Measurements from ENCODE around the gene PTPRK.

Gene PTPRK

GRCh38 chr6:128363020-128363813 is 157.2 kb downstream of the PTPRK start:
- POLR2A ChIA-PET, result no interaction called here
- no peak for TF ChIP-seq CTCF (IDR thresholded peaks at IDR 0.05; ENCODE audit: control extremely low read depth, extremely low read depth, low read depth, missing control alignments)
- DNase-seq (ENCODE audit: extremely low spot score), result no peak
- CTCF ChIA-PET, result no interaction called here

- POLR2A ChIA-PET, result no interaction called here
- DNase-seq (ENCODE audit: extremely low spot score), result no peak
- CTCF ChIA-PET, result interaction anchor here (1.3 kb wide), 1 partner anchor 22 kb away, joined by 3 read pairs; no protein-coding TSS in a partner anchor
- TF ChIP-seq CTCF (IDR thresholded peaks at IDR 0.05; ENCODE audit: control extremely low read depth, extremely low read depth, low read depth, missing control alignments), result no peak
Observed at GRCh38 chr6:128361378-128361777, 159.0 kb downstream of the PTPRK start.

GRCh38 chr6:128358244-128358776 is 162.1 kb downstream of the PTPRK start:
- DNase-seq (ENCODE audit: extremely low spot score), result no peak
- POLR2A ChIA-PET, result no interaction called here

GRCh38 chr6:128357392-128358130 is 162.8 kb downstream of the PTPRK start:
- ChIA-PET CTCF (interaction anchor here (1.0 to 3.6 kb wide), 7 partner anchors 9 to 892 kb away, joined by 3 to 12 read pairs (median 3); no protein-coding TSS in a partner anchor), POLR2A (no interaction called here)
- DNase-seq (ENCODE audit: extremely low spot score), result no peak
- TF ChIP-seq CTCF (IDR thresholded peaks at IDR 0.05; ENCODE audit: control extremely low read depth, extremely low read depth, low read depth, missing control alignments), result no peak

More at GRCh38 chr6:128358244-128358776, 162.1 kb downstream of the PTPRK start:
- CTCF ChIA-PET, result interaction anchor here (1.1 to 3.6 kb wide), 2 partner anchors 11 to 23 kb away, joined by 3 to 12 read pairs; no protein-coding TSS in a partner anchor
- no peak for TF ChIP-seq CTCF (IDR thresholded peaks at IDR 0.05; ENCODE audit: control extremely low read depth, extremely low read depth, low read depth, missing control alignments)

- POLR2A ChIA-PET, result no interaction called here
- CTCF ChIA-PET, result no interaction called here
- TF ChIP-seq CTCF (IDR thresholded peaks at IDR 0.05; ENCODE audit: control extremely low read depth, extremely low read depth, low read depth, missing control alignments), result no peak
- no peak for DNase-seq (ENCODE audit: extremely low spot score)
Observed at GRCh38 chr6:128352366-128352765, 168.0 kb downstream of the PTPRK start.

GRCh38 chr6:128351255-128351514 is 169.2 kb downstream of the PTPRK start:
- ChIA-PET POLR2A (no interaction called here), CTCF (interaction anchor here (1.5 kb wide), 1 partner anchor 19 kb away, joined by 3 read pairs; no protein-coding TSS in a partner anchor)
- DNase-seq (ENCODE audit: extremely low spot score), result no peak
- no peak for TF ChIP-seq CTCF (IDR thresholded peaks at IDR 0.05; ENCODE audit: control extremely low read depth, extremely low read depth, low read depth, missing control alignments)

Data from GM10248 (cell line).